RWPE2 (cell line): Measurements from ENCODE around the gene UTP18.
"Not testable (repeated sequence)": the region's sequence is repeated elsewhere in the genome, so short reads cannot be mapped to it uniquely, and the experiment has no call there.

Experiments
- ATAC-seq: fragments of 200-7000 bp; cut with Tn5 transposase; 3 replicates; pipeline ENCODE4 v1.9.1; 2021; ENCODE audit warnings: low read depth
- DNase-seq: peaks from one replicate; pipeline ENCODE4 v3.0.0-alpha.2; 2020; ENCODE audit warnings: low spot score
- H3K27ac ChIP-seq: fragments of 450-650 bp; 2 replicates; pipeline ENCODE4 v1.5.1; 2017; ENCODE audit warnings: mild to moderate bottlenecking; ENCODE audit not compliant: poor library complexity, severe bottlenecking
- H3K27me3 ChIP-seq: fragments of 250-450 bp; sonication (Bioruptor Pico); 2 replicates; pipeline ENCODE4 v1.5.1; 2021; ENCODE audit warnings: mild to moderate bottlenecking, moderate library complexity; ENCODE audit not compliant: insufficient read depth, poor library complexity, severe bottlenecking
- H3K36me3 ChIP-seq: fragments of 250-450 bp; sonication (Bioruptor Pico); 2 replicates; pipeline ENCODE4 v1.5.1; 2020; ENCODE audit warnings: low read depth, mild to moderate bottlenecking, moderate library complexity
- H3K4me1 ChIP-seq: fragments of 250-450 bp; sonication (Bioruptor Pico); 2 replicates; pipeline ENCODE4 v1.5.1; 2021; ENCODE audit warnings: mild to moderate bottlenecking, moderate library complexity; ENCODE audit not compliant: insufficient read depth, poor library complexity, severe bottlenecking
- H3K4me3 ChIP-seq: fragments of 250-450 bp; sonication (Bioruptor Pico); 2 replicates; pipeline ENCODE4 v1.5.1; 2021; ENCODE audit warnings: mild to moderate bottlenecking, moderate library complexity; ENCODE audit not compliant: severe bottlenecking
- H3K9me3 ChIP-seq: fragments of 250-450 bp; sonication (Bioruptor Pico); 2 replicates; pipeline ENCODE4 v1.5.1; 2021; ENCODE audit warnings: mild to moderate bottlenecking, moderate library complexity; ENCODE audit not compliant: severe bottlenecking
- CTCF ChIP-seq: fragments of 450-650 bp; IDR thresholded peaks from one replicate; pipeline ENCODE4 v1.5.1; 2017; ENCODE audit warnings: mild to moderate bottlenecking, moderate library complexity; ENCODE audit not compliant: poor library complexity, severe bottlenecking

The UTP18 gene

GRCh38 chr17:51263006-51263405 is 2.7 kb downstream of the UTP18 start:
- no peak for ATAC-seq
- no peaks in the 10 kb centered on the region for H3K9me3 ChIP-seq
- no peak overlapping the region for H3K4me3 ChIP-seq
- TF ChIP-seq CTCF = no peak
- no peak for DNase-seq
- H3K27me3 ChIP-seq = no peaks in the 10 kb centered on the region
- no peak overlapping the region for H3K27ac ChIP-seq
- H3K36me3 ChIP-seq = peaks cover 49% of the 10 kb centered on the region
- H3K4me1 ChIP-seq = peaks cover 18% of the 10 kb centered on the region

GRCh38 chr17:51264466-51264865 is 4.1 kb downstream of the UTP18 start:
- peaks cover 61% of the 10 kb centered on the region for H3K36me3 ChIP-seq
- peaks cover 10% of the 10 kb centered on the region for H3K4me1 ChIP-seq
- H3K4me3 ChIP-seq, DNase-seq, H3K9me3 ChIP-seq, H3K27ac ChIP-seq, ATAC-seq, H3K27me3 ChIP-seq: not testable (repeated sequence)

GRCh38 chr17:51269991-51270390 is 9.6 kb downstream of the UTP18 start:
- Histone ChIP-seq H3K9me3 (no peaks in the 10 kb centered on the region), H3K27ac (no peak overlapping the region), H3K4me3 (no peak overlapping the region), H3K36me3 (peaks cover 94% of the 10 kb centered on the region), H3K27me3 (no peaks in the 10 kb centered on the region), H3K4me1 (no peaks in the 10 kb centered on the region)
- ATAC-seq (no peak), DNase-seq (no peak)
- no peak for TF ChIP-seq CTCF

GRCh38 chr17:51270636-51271035 is 10.3 kb downstream of the UTP18 start:
- Histone ChIP-seq H3K4me3 (no peak overlapping the region), H3K4me1 (no peaks in the 10 kb centered on the region), H3K36me3 (peaks cover 94% of the 10 kb centered on the region), H3K27me3 (no peaks in the 10 kb centered on the region), H3K27ac (no peak overlapping the region), H3K9me3 (no peaks in the 10 kb centered on the region)
- DNase-seq = no peak
- TF ChIP-seq CTCF = no peak
- no peak for ATAC-seq

- Histone ChIP-seq H3K4me1 (no peaks in the 10 kb centered on the region), H3K9me3 (no peaks in the 10 kb centered on the region), H3K4me3 (no peak overlapping the region), H3K27ac (no peak overlapping the region), H3K27me3 (no peaks in the 10 kb centered on the region), H3K36me3 (peaks cover 96% of the 10 kb centered on the region)
- DNase-seq (no peak), ATAC-seq (no peak)
- no peak for TF ChIP-seq CTCF
These were observed 12.5 kb downstream of the UTP18 start for GRCh38 chr17:51272812-51273211.
